Measurements from ENCODE around the gene ZNF154. TPM values are rescaled to one million over a fixed set of nuclear protein-coding genes. Genes with fewer than 3 reads are reported as not detected.

Gene ZNF154
- total RNA-seq, 1 experiment from 2014 or later = 18.7 TPM

- peaks cover 76% of the 10 kb centered on the region in 3 experiments for H3K36me3 Mint-ChIP-seq (ENCODE audit: insufficient read depth in 1 of 3, low read depth in 3 of 3)
- peaks cover 9% of the 10 kb centered on the region for H3K79me1 ChIP-seq (ENCODE audit: insufficient read depth, low read depth, low read length, poor library complexity, severe bottlenecking)
- H2AK5ac ChIP-seq (ENCODE audit: insufficient read length, low read length) = no peak overlapping the region
- no peak overlapping the region for H3K23ac ChIP-seq (ENCODE audit: insufficient read length, low read depth, low read length)
- peaks cover 39% of the 10 kb centered on the region for H3K9me3 ChIP-seq (ENCODE audit: control insufficient read depth, low read depth, low read length)
- no peak overlapping the region for H3K14ac ChIP-seq (ENCODE audit: insufficient read depth, low read length)
- peak; percentile 4 for DNase-seq
- H2BK15ac ChIP-seq (ENCODE audit: low read depth, low read length) = no peak overlapping the region
- H3K56ac ChIP-seq (ENCODE audit: insufficient read length, low read depth, low read length) = no peak overlapping the region
- no peak overlapping the region for H4K91ac ChIP-seq (ENCODE audit: insufficient read length, low read depth, low read length)
- no peak for TF ChIP-seq CTCF (conservative IDR thresholded peaks at IDR 0.05)
- no peak overlapping the region for H4K8ac ChIP-seq (replicated peaks; ENCODE audit: insufficient read length, low read depth, low read length)
- H3K27ac ChIP-seq (ENCODE audit: insufficient read length, low read depth, low read length) = no peak overlapping the region
- peaks cover 52 to 54% of the 10 kb centered on the region in 2 experiments for H3K9me3 Mint-ChIP-seq
- no peak overlapping the region for H3K4me2 ChIP-seq (ENCODE audit: insufficient read depth, insufficient read length, low read length)
- H3T11ph ChIP-seq (ENCODE audit: low read length) = no peak overlapping the region
- no peak overlapping the region for H2BK120ac ChIP-seq (ENCODE audit: low read depth, low read length, poor library complexity, severe bottlenecking)
- H3K79me2 ChIP-seq (ENCODE audit: insufficient read depth, low read length) = peaks cover 28% of the 10 kb centered on the region; the same call in 1 of the 2 replicates
- no peak overlapping the region for H3K4me3 Mint-ChIP-seq
- H3K9ac ChIP-seq (ENCODE audit: extremely low read depth, insufficient read length, low read length) = no peak overlapping the region
- H3K27me3 Mint-ChIP-seq (ENCODE audit: low read depth) = peaks cover 1% of the 10 kb centered on the region; the same call in 1 of the 2 replicates
- no peak overlapping the region for H3K4ac ChIP-seq (ENCODE audit: low read depth, low read length)
- no peaks in the 10 kb centered on the region for H3K27me3 ChIP-seq (ENCODE audit: insufficient read depth, low read length)
- no peak overlapping the region for H2BK12ac ChIP-seq (ENCODE audit: insufficient read length, low read depth, low read length)
- no peaks in the 10 kb centered on the region for H3K23me2 ChIP-seq (ENCODE audit: insufficient read length, low read depth, low read length, poor library complexity, severe bottlenecking)
- H3K18ac ChIP-seq (ENCODE audit: insufficient read length, low read depth, low read length) = no peak overlapping the region
- H4K5ac ChIP-seq (ENCODE audit: insufficient read length, low read depth, low read length) = no peak overlapping the region
- no peak overlapping the region for H2BK20ac ChIP-seq (ENCODE audit: low read depth, low read length, poor library complexity, severe bottlenecking)
- H2BK5ac ChIP-seq (ENCODE audit: insufficient read length, low read length) = no peak overlapping the region
- H2AFZ ChIP-seq (ENCODE audit: low read length) = no peak overlapping the region
- no peaks in the 10 kb centered on the region for H3K4me1 ChIP-seq (ENCODE audit: insufficient read depth, low read length)
- WGBS (ENCODE audit: extremely low coverage, insufficient read length, low lambda C conversion rate) = no CpG with 5 or more reads among the region's 3 CpGs
- no peaks in the 10 kb centered on the region for H3K4me1 Mint-ChIP-seq
- no peak overlapping the region for H3K27ac Mint-ChIP-seq
- H4K20me1 ChIP-seq (ENCODE audit: control insufficient read depth, insufficient read depth, insufficient read length) = no peaks in the 10 kb centered on the region
Observed at GRCh38 chr19:57689750-57690149, 19.3 kb downstream of the ZNF154 start.
